Stomach (tissue), 9 donors: ENCODE results near the gene OXNAD1. TPM values are rescaled to one million over a fixed set of nuclear protein-coding genes. Genes with fewer than 3 reads are reported as not detected.

Experiments
- DNase-seq, 2 donors: peaks; one replicate each; pipeline versions ENCODE4 v3.0.0 to v3.0.0-alpha.2; 2013 to 2019
- H3K27ac ChIP-seq, 5 donors: fragments of 200-600 bp in 4 of 5; sonication (generic) in 4 of 5; one replicate each; pipeline ENCODE4 v1.5.1; 2013 to 2019; ENCODE audit warnings: mild to moderate bottlenecking in 1 of 5, moderate library complexity in 1 of 5
- H3K27me3 ChIP-seq, 3 donors: fragments of 200-600 bp; sonication (generic); one replicate each; pipeline ENCODE4 v1.5.1; 2017 to 2019; ENCODE audit warnings: mixed run types in 1 of 3
- H3K36me3 ChIP-seq, 4 donors: fragments of 200-600 bp; sonication (generic); 1 replicate in 3 of 4; 2 replicates in 1 of 4; pipeline ENCODE4 v1.5.1; 2016 to 2019
- H3K4me1 ChIP-seq, 4 donors: fragments of 200-600 bp; sonication (generic); one replicate each; pipeline ENCODE4 v1.5.1; 2016 to 2019
- H3K4me3 ChIP-seq, 4 donors: fragments of 200-600 bp; sonication (generic) in 3 of 4; one replicate each; pipeline ENCODE4 v1.5.1; 2016 to 2019; ENCODE audit warnings: mild to moderate bottlenecking in 1 of 4
- H3K9me3 ChIP-seq, 4 donors: fragments of 200-600 bp; sonication (generic); one replicate each; pipeline ENCODE4 v1.5.1; 2016 to 2019
- CTCF ChIP-seq, 7 experiments: fragments of 450-650 bp in 4 of 7; fragments of 200-600 bp in 3 of 7; sonication (generic) in 3 of 7; IDR thresholded peaks; one replicate each; pipeline ENCODE4 v1.5.1; 2016 to 2019; ENCODE audit warnings: antibody characterized with exemption in 7 of 7, control low read depth in 2 of 7, mild to moderate bottlenecking in 1 of 7
- EP300 ChIP-seq: sonication (generic); formaldehyde crosslinking; IDR thresholded peaks from one replicate; pipeline ENCODE4 v1.6.1; 2017; ENCODE audit warnings: antibody characterized with exemption
- POLR2A ChIP-seq, 4 donors: fragments of 450-650 bp; IDR thresholded peaks; one replicate each; pipeline ENCODE4 v1.6.1; 2016; ENCODE audit warnings: antibody characterized with exemption in 4 of 4, control low read depth in 2 of 4, mild to moderate bottlenecking in 1 of 4, moderate library complexity in 1 of 4
- POLR2AphosphoS5 ChIP-seq, 3 donors: sonication (generic); formaldehyde crosslinking; IDR thresholded peaks; one replicate each; pipeline ENCODE4 v1.6.1; 2016; ENCODE audit warnings: antibody characterized with exemption in 3 of 3
- WGBS, 5 donors: extraction: QIAGEN DNeasy Blood & Tissue Kit in 3 of 5; methylation state at CpG; one replicate each; pipeline versions ENCODE4 v1.1.5 to v1.1.7; 2013 to 2018; 5-methylcytosine and 5-hydroxymethylcytosine counted together
- intact Hi-C: fragments of 100-400 bp; cut with DNase I; formaldehyde crosslinking; loops from one replicate; pipeline ENCODE4 v1.15.1; 2023; ENCODE audit warnings: low total_unique reads
- polyA plus RNA-seq, 3 donors: library from polyadenylated mRNA; stranded (reverse); fragments of 200-250 nt; gene quantifications; one replicate each; pipeline ENCODE4 v1.2.3, GENCODE V29; 2013
- total RNA-seq, 5 donors: library from RNA; depleted of rRNA; stranded (reverse); fragments of >200 nt; gene quantifications; one replicate each; pipeline versions ENCODE4 v1.1.0 to v1.2.3, GENCODE V29; 2014 to 2016
- donor health status: healthy with polysubstance abuse.
- donor health status: Bipolar disorder and iron deficiency.
- donor health status: healthy.

Gene OXNAD1
- total and polyA plus RNA-seq, 8 donors = 5.5 to 51.3 (median 7.6) TPM

DNA sequence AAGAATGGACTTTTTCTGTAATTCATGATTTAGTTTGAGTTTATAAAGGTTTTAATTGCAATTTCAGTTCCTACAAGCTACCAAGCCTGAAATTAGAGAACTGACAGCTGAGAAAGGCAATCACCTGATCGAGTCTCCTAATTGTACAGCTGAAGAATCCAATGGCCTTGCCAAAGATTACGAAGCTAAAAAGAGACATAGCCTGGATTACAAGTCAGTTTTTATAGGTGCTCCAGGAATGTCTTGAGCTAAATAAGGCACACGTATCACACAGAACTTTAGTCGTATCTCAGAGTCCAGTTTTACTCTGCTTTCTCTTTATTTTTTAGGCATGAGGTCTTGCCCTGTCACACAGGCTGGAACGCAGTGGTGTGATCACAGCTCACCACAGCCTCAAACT lies 6.8 kb upstream of the OXNAD1 start:
- H3K27ac ChIP-seq = no peak overlapping the region
- no peak overlapping the region for H3K4me3 ChIP-seq
- no peak for TF ChIP-seq POLR2AphosphoS5 (IDR thresholded peaks at IDR 0.05)
- TF ChIP-seq EP300 = no peak
- TF ChIP-seq CTCF (IDR thresholded peaks at IDR 0.05) = no peak
- peaks cover 0 to 44% (median 37%) of the 10 kb centered on the region in 4 donors for H3K36me3 ChIP-seq
- 76 to 93% (median 81%) methylated on average over 5 of the region's 5 CpGs for WGBS, 5 donors
- no peaks in the 10 kb centered on the region for H3K27me3 ChIP-seq
- DNase-seq = no peak
- no peaks in the 10 kb centered on the region for H3K9me3 ChIP-seq
- intact Hi-C loops = no loop called here
- H3K4me1 ChIP-seq = peaks cover 3 to 24% (median 10%) of the 10 kb centered on the region in 4 donors

GRCh38 chr3:16258866-16259265 lies 6.1 kb upstream of the OXNAD1 start:
- WGBS, 5 donors = 74 to 100% (median 82%) methylated on average over 1 of the region's 1 CpG
- H3K4me1 ChIP-seq = peaks cover 10 to 25% (median 17%) of the 10 kb centered on the region in 4 donors
- intact Hi-C loops = no loop called here
- no peak overlapping the region for H3K27ac ChIP-seq
- H3K4me3 ChIP-seq = no peak overlapping the region
- peaks cover 0 to 44% (median 37%) of the 10 kb centered on the region in 4 donors for H3K36me3 ChIP-seq
- no peaks in the 10 kb centered on the region for H3K27me3 ChIP-seq
- DNase-seq = no peak
- H3K9me3 ChIP-seq = no peaks in the 10 kb centered on the region
- TF ChIP-seq POLR2AphosphoS5 (IDR thresholded peaks at IDR 0.05) = no peak

- Histone ChIP-seq H3K36me3 (peaks cover 0 to 44% (median 37%) of the 10 kb centered on the region in 4 donors), H3K4me1 (peaks cover 10 to 30% (median 23%) of the 10 kb centered on the region in 4 donors), H3K4me3 (no peak overlapping the region), H3K9me3 (no peaks in the 10 kb centered on the region), H3K27me3 (no peaks in the 10 kb centered on the region), H3K27ac (no peak overlapping the region)
- DNase-seq = no peak
- WGBS, 5 donors = 75 to 87% (median 78%) methylated on average over 1 of the region's 1 CpG
- intact Hi-C loops = no loop called here
- no peak for TF ChIP-seq POLR2A (IDR thresholded peaks at IDR 0.05)
- TF ChIP-seq EP300 = no peak
- TF ChIP-seq CTCF (IDR thresholded peaks at IDR 0.05) = no peak
- no peak for TF ChIP-seq POLR2AphosphoS5 (IDR thresholded peaks at IDR 0.05)
These were observed 5.0 kb upstream of the OXNAD1 start for GRCh38 chr3:16260046-16260445.

GRCh38 chr3:16262174-16262573 lies 2.8 kb upstream of the OXNAD1 start:
- TF ChIP-seq POLR2A (IDR thresholded peaks at IDR 0.05) (no peak), POLR2AphosphoS5 (IDR thresholded peaks at IDR 0.05) (no peak), EP300 (no peak), CTCF (IDR thresholded peaks at IDR 0.05) (no peak)
- intact Hi-C loops = no loop called here
- DNase-seq = no peak

GRCh38 chr3:16264174-16264707 lies 771 bp upstream of the OXNAD1 start:
- Histone ChIP-seq H3K36me3 (peaks cover 0 to 29% (median 24%) of the 10 kb centered on the region in 4 donors), H3K4me3 (peak overlapping the region; percentile 75 to 94 (median 83)), H3K9me3 (no peaks in the 10 kb centered on the region), H3K27ac (peak overlapping the region; percentile 63 to 95 (median 94)), H3K4me1 (peaks cover 21 to 61% (median 51%) of the 10 kb centered on the region in 4 donors), H3K27me3 (no peaks in the 10 kb centered on the region)
- intact Hi-C loops = no loop called here
- TF ChIP-seq CTCF (IDR thresholded peaks at IDR 0.05) (peak in 1 of 7 experiments; percentile 8), POLR2AphosphoS5 (IDR thresholded peaks at IDR 0.05) (no peak), POLR2A (IDR thresholded peaks at IDR 0.05) (no peak)
- WGBS, 5 donors = 0 to 1% (median 1%) methylated on average over 21 of the region's 21 CpGs
- no peak for DNase-seq

More at GRCh38 chr3:16262174-16262573, 2.8 kb upstream of the OXNAD1 start:
- Histone ChIP-seq H3K9me3 (no peaks in the 10 kb centered on the region), H3K4me3 (no peak overlapping the region), H3K27me3 (no peaks in the 10 kb centered on the region), H3K27ac (no peak overlapping the region), H3K36me3 (peaks cover 0 to 40% (median 37%) of the 10 kb centered on the region in 4 donors), H3K4me1 (peaks cover 17 to 48% (median 40%) of the 10 kb centered on the region in 4 donors)
- WGBS, 5 donors = 61 to 90% (median 71%) methylated on average over 4 of the region's 4 CpGs
